OCI-LY7 (cell line): Measurements from ENCODE around the gene CD300E. TPM values are rescaled to one million over a fixed set of nuclear protein-coding genes. Genes with fewer than 3 reads are reported as not detected.
A peak's percentile ranks its signal among the peaks of the same experiment; 100 is the strongest.

ENCODE experiments used
- BruUV-seq: library from RNA; stranded (reverse); fragments of 400-500 nt; replicated peaks from 2 replicates; lab custom pipeline; 2021; lab: Mats Ljungman, UMichigan
- CTCF ChIA-PET: fragments of 300-600 bp; sonication (Branson Sonifier 250); formaldehyde crosslinking; loops from one replicate; lab custom pipeline; 2022; ENCODE audit warnings: antibody characterized with exemption; ENCODE audit not compliant: unreplicated experiment; lab: Charles Lee
- POLR2A ChIA-PET: fragments of 300-600 bp; sonication (Branson Sonifier 250); formaldehyde crosslinking; loops from one replicate; lab custom pipeline; 2022; ENCODE audit warnings: antibody characterized with exemption; lab: Charles Lee
- DNase-seq: peaks from one replicate; pipeline ENCODE4 v3.0.0-alpha.2; 2015; ENCODE audit warnings: low spot score
- H2AFZ ChIP-seq: fragments of 200-600 bp; sonication (generic), shearing (Covaris generic); 2 replicates; pipeline ENCODE4 v1.6.1; 2014; ENCODE audit warnings: mild to moderate bottlenecking, antibody characterized with exemption, low read length, moderate library complexity
- H3K27ac ChIP-seq: fragments of 200-600 bp; sonication (generic); 2 replicates; pipeline ENCODE4 v1.5.1; 2014; ENCODE audit warnings: mixed run types, low read depth, mild to moderate bottlenecking, moderate library complexity, low read length, inconsistent platforms; ENCODE audit not compliant: poor library complexity, severe bottlenecking
- H3K36me3 ChIP-seq: fragments of 200-600 bp; sonication (generic); 2 replicates; pipeline ENCODE4 v1.6.1; 2014; ENCODE audit warnings: mild to moderate bottlenecking, antibody characterized with exemption, low read length, moderate library complexity, mixed read lengths; ENCODE audit not compliant: insufficient read depth
- H3K4me1 ChIP-seq: fragments of 200-600 bp; sonication (generic); 2 replicates; pipeline ENCODE4 v1.5.1; 2014; ENCODE audit warnings: mild to moderate bottlenecking, low read length; ENCODE audit not compliant: insufficient read depth, poor library complexity, severe bottlenecking
- H3K4me2 ChIP-seq: fragments of 200-600 bp; sonication (generic); 2 replicates; pipeline ENCODE4 v1.6.1; 2014; ENCODE audit warnings: mild to moderate bottlenecking, low read length
- H3K4me3 ChIP-seq: fragments of 200-600 bp; sonication (generic); 2 replicates; pipeline ENCODE4 v1.5.1; 2014; ENCODE audit warnings: mild to moderate bottlenecking, low read depth, low read length; ENCODE audit not compliant: poor library complexity, severe bottlenecking
- H3K79me2 ChIP-seq: fragments of 200-600 bp; sonication (generic); 2 replicates; pipeline ENCODE4 v1.6.1; 2016; ENCODE audit warnings: low read depth, mild to moderate bottlenecking, low read length, moderate library complexity, mixed read lengths; ENCODE audit not compliant: insufficient read depth
- H3K9me2 ChIP-seq: fragments of 200-600 bp; sonication (generic); 2 replicates; pipeline ENCODE4 v1.6.1; 2016; ENCODE audit warnings: mild to moderate bottlenecking, low read length, mixed read lengths; ENCODE audit not compliant: insufficient read depth
- H3K9me3 ChIP-seq: fragments of 200-600 bp; sonication (generic); 2 replicates; pipeline ENCODE4 v1.6.1; 2014; ENCODE audit warnings: mild to moderate bottlenecking, mixed run types, low read length, mixed read lengths
- H4K20me1 ChIP-seq: fragments of 200-600 bp; sonication (generic); 2 replicates; pipeline ENCODE4 v1.6.1; 2014; ENCODE audit warnings: mild to moderate bottlenecking, antibody characterized with exemption, low read length, moderate library complexity, mixed read lengths; ENCODE audit not compliant: insufficient read depth
- CTCF ChIP-seq: fragments of 200-600 bp; sonication (generic); conservative IDR thresholded peaks from 2 replicates; pipeline ENCODE4 v1.5.1; 2014; ENCODE audit warnings: mild to moderate bottlenecking, antibody characterized with exemption, low read length, moderate library complexity, mixed read lengths
- EZH2phosphoT487 ChIP-seq: fragments of 200-600 bp; sonication (generic); IDR thresholded peaks from 2 replicates; pipeline ENCODE4 v1.6.1; 2018; ENCODE audit warnings: low read depth, borderline replicate concordance, mild to moderate bottlenecking, mixed run types, antibody characterized with exemption, low read length, moderate library complexity, mixed read lengths
- intact Hi-C: fragments of 100-400 bp; cut with micrococcal nuclease; formaldehyde crosslinking; loops from one replicate; pipeline ENCODE4 v1.10.0; 2022; ENCODE audit not compliant: unreplicated experiment
- total RNA-seq, 2 experiments: library from RNA; depleted of rRNA in 1 of 2; stranded (reverse); fragments of >200 nt in 1 of 2; shearing (Covaris generic) in 1 of 2; gene quantifications; 2 replicates each; pipeline ENCODE4 v1.2.3, GENCODE V29; 2014 to 2022

The CD300E gene
- total RNA-seq, 2 experiments from 2014 or later, result not detected

- Histone ChIP-seq H3K36me3 (no peaks in the 10 kb centered on the region), H3K4me1 (no peaks in the 10 kb centered on the region), H4K20me1 (no peaks in the 10 kb centered on the region), H3K4me2 (no peak overlapping the region), H3K27ac (no peak overlapping the region), H3K4me3 (no peak overlapping the region), H3K79me2 (no peaks in the 10 kb centered on the region), H2AFZ (no peak overlapping the region), H3K9me2 (no peaks in the 10 kb centered on the region), H3K9me3 (no peaks in the 10 kb centered on the region)
- DNase-seq, result no peak
- CTCF ChIA-PET, result interaction anchor here (0.5 kb wide), 1 partner anchor 35 kb away, joined by 3 read pairs; no protein-coding TSS in a partner anchor
- intact Hi-C loops, result no loop called here
- BruUV-seq, result no TSS peak
- POLR2A ChIA-PET, result interaction anchor here (1.1 kb wide), 1 partner anchor 12 kb away, joined by 3 read pairs; no protein-coding TSS in a partner anchor
- TF ChIP-seq EZH2phosphoT487, result no peak
- no peak for TF ChIP-seq CTCF
Observed at GRCh38 chr17:74616696-74617095, 6.8 kb downstream of the CD300E start.

GRCh38 chr17:74612046-74612445, 11.5 kb downstream of the CD300E start:
- no peaks in the 10 kb centered on the region for H3K9me3 ChIP-seq
- ChIA-PET CTCF (no interaction called here), POLR2A (interaction anchor here (0.7 kb wide), 1 partner anchor 313 kb away, joined by 3 read pairs; no protein-coding TSS in a partner anchor)
- no peaks in the 10 kb centered on the region for H3K79me2 ChIP-seq
- no peak overlapping the region for H2AFZ ChIP-seq
- no peaks in the 10 kb centered on the region for H3K9me2 ChIP-seq
- DNase-seq, result no peak
- H3K4me2 ChIP-seq, result no peak overlapping the region
- H3K36me3 ChIP-seq, result no peaks in the 10 kb centered on the region
- no peak for TF ChIP-seq CTCF
- TF ChIP-seq EZH2phosphoT487, result no peak
- intact Hi-C loops, result no loop called here
- H3K27ac ChIP-seq, result no peak overlapping the region
- H4K20me1 ChIP-seq, result no peaks in the 10 kb centered on the region
- no peak overlapping the region for H3K4me3 ChIP-seq
- no peaks in the 10 kb centered on the region for H3K4me1 ChIP-seq
- no TSS peak for BruUV-seq

- H4K20me1 ChIP-seq, result no peaks in the 10 kb centered on the region
- H3K9me3 ChIP-seq, result no peaks in the 10 kb centered on the region
- no peak for TF ChIP-seq CTCF
- TF ChIP-seq EZH2phosphoT487, result no peak
- no peak overlapping the region for H2AFZ ChIP-seq
- intact Hi-C loops, result no loop called here
- H3K36me3 ChIP-seq, result no peaks in the 10 kb centered on the region
- H3K9me2 ChIP-seq, result no peaks in the 10 kb centered on the region
- peak; percentile 24 for DNase-seq
- no peaks in the 10 kb centered on the region for H3K4me1 ChIP-seq
- no peak overlapping the region for H3K4me2 ChIP-seq
- H3K27ac ChIP-seq, result no peak overlapping the region
- H3K4me3 ChIP-seq, result no peak overlapping the region
- POLR2A ChIA-PET, result no interaction called here
- BruUV-seq, result no TSS peak
- H3K79me2 ChIP-seq, result no peaks in the 10 kb centered on the region
- CTCF ChIA-PET, result no interaction called here
Observed at GRCh38 chr17:74610108-74610507, 13.4 kb downstream of the CD300E start.
